ENCODE results near the gene TRPV3.

TRPV3 gene

DNA sequence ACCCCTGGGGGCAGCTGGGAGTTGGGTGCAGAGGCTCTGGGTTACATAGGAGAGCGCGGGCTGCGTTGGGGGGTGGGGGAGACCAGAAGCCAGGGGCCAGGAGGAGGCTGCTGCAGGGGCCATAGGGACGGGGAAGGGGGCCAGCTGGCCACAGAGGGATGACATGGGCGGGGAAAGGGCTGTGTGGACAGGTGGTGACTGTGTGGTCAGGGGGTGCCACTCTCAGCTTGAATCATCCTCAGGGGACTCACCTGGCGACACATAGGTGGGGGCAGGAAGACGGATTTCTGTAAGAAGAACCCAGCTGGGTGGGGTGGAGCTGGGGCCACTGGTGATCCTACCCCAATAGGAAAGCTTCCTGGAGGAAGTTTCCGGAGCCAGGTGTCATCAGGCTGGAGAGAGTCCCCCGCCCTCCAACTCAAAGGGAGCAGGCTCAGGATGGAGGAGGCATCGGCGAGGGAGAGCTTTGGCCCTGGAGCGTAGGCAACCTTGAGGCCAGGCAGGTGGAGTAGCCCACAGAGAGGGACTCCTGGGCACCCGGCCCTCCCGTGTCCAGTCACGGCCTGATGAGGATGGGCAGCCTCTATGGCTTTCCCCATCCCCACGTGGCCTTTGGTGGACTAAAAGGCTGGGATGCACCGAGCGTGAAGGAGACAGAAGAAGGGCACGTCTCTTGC is 1.2 kb downstream of the TRPV3 start:
- Histone ChIP-seq H3K27ac (no peak overlapping the region), H3K4me3 (no peak overlapping the region), H3K9ac (ENCODE audit: insufficient read length) (no peak overlapping the region), H3K36me3 (ENCODE audit: insufficient read depth, low read length) (no peaks in the 10 kb centered on the region), H3K9me3 (ENCODE audit: low read depth, low read length) (no peaks in the 10 kb centered on the region)
- TF ChIP-seq EZH2 (IDR thresholded peaks at IDR 0.05) (no peak), POLR2AphosphoS5 (IDR thresholded peaks at IDR 0.05; ENCODE audit: borderline replicate concordance, low read depth, low read length) (no peak), FOXP2 (optimal IDR thresholded peaks at IDR 0.05; ENCODE audit: control extremely low read depth, extremely low read length, insufficient read depth) (no peak)
- DNase-seq (ENCODE audit: low read depth, low spot score): no peak

DNA sequence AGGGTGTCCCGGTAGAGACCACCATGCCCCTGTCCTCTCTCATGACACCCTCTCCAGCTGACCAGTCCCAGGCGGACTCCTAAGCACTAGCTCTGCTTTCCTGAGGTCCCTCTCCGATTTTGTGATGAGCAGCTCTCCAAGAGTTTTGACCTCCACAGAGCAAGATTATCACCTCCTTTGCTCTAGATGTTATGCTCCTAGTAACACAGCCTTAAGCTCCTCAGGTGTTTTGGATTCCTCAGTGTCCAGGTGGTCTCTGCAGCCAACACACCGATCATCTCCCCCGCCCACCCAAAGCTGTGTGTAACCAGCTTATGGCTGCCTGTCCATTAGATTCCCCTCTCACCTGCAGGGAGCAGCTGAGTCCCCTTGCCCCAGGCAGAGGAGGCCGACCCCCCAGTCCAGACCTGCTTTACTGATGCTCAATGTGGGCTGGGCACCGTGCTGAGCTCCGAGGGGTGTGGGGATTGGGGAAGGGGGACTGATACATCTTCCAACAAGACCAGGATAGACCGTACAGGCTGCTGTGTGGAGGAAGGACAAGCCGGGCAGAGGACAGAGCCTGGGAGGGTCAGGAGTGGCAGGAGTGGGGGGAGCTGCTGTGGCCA is 2.3 kb downstream of the TRPV3 start:
- Histone ChIP-seq H3K9ac (ENCODE audit: insufficient read length) (no peak overlapping the region), H3K27ac (no peak overlapping the region), H3K4me3 (no peak overlapping the region), H3K9me3 (ENCODE audit: low read depth, low read length) (no peaks in the 10 kb centered on the region), H3K36me3 (ENCODE audit: insufficient read depth, low read length) (no peaks in the 10 kb centered on the region)
- DNase-seq (ENCODE audit: low read depth, low spot score): no peak
- TF ChIP-seq FOXP2 (optimal IDR thresholded peaks at IDR 0.05; ENCODE audit: control extremely low read depth, extremely low read length, insufficient read depth) (no peak), EZH2 (IDR thresholded peaks at IDR 0.05) (no peak), POLR2AphosphoS5 (IDR thresholded peaks at IDR 0.05; ENCODE audit: borderline replicate concordance, low read depth, low read length) (no peak)

DNA sequence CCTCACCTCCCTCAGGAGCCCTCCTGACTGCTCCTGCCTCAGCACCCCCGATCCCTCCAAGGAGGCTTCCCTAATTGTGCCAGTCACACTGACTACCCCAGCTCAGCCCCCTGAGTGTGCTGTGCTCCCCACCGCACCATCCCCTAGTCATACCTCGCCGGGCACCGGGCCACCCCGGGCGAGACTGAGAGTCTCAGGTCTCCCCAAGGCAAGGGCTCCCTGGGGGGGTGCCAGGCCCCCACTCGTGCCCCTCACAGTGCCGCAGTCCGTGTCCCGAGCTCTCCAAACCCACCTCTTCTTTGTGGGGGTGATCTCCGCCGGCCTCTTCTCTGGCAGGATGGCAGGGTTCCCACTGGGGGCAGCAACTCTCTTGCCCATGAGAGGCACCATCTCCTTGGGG is 3.2 kb downstream of the TRPV3 start:
- Histone ChIP-seq H3K4me3 (no peak overlapping the region), H3K27ac (no peak overlapping the region), H3K9me3 (ENCODE audit: low read depth, low read length) (no peaks in the 10 kb centered on the region), H3K9ac (ENCODE audit: insufficient read length) (no peak overlapping the region), H3K36me3 (ENCODE audit: insufficient read depth, low read length) (no peaks in the 10 kb centered on the region)
- DNase-seq (ENCODE audit: low read depth, low spot score): no peak
- no peak for TF ChIP-seq POLR2AphosphoS5 (IDR thresholded peaks at IDR 0.05; ENCODE audit: borderline replicate concordance, low read depth, low read length)
- no peak for TF ChIP-seq FOXP2 (optimal IDR thresholded peaks at IDR 0.05; ENCODE audit: control extremely low read depth, extremely low read length, insufficient read depth)
- no peak for TF ChIP-seq EZH2 (IDR thresholded peaks at IDR 0.05)

DNA sequence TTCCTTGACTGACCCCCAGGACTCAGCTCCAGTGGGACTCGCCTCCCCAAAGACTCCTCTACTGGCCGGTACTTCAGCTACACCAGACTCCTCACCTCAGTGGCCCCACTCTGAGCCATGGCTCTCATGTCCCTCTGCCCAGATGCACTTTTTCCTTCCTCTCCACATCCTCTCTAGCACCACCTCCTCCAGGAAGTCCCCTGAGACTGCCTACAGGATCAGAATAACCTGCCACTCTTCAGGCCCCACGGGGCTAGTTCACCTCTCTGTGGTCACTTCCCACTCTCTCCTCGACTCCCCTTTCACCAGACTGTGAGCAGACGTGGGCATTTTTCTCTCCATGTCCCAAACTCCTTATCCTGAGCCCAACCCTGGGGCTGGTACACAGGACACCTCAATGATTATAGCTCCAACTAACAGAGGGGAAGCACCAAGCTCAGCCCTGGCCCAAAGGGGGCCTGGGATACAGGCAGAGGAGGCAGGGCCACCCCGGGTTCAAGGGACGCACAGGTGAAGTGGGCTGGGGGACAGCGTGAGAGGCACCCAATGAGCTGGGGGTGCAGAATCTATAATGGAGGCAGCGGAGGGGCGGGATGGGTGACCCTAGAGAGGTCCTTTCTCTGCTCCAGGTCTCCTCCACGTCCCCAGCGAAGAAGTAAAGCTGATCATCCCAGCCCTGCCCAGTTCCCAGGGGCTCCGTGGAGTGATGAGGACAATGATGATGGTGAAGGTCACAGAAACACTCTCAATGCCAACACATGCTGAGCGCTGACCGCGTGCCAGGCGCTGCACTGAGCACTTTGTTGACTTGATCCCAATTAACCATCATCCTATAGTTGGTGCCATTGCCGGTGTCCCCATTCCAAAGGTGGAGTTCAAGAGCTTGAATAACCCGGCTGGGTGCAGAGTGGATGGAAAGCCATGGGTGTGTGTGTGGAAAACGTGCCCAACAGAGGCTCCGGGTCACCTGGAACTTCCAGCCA is 3.9 kb downstream of the TRPV3 start:
- H3K9ac ChIP-seq (ENCODE audit: insufficient read length): no peak overlapping the region
- no peak overlapping the region for H3K4me3 ChIP-seq

DNA sequence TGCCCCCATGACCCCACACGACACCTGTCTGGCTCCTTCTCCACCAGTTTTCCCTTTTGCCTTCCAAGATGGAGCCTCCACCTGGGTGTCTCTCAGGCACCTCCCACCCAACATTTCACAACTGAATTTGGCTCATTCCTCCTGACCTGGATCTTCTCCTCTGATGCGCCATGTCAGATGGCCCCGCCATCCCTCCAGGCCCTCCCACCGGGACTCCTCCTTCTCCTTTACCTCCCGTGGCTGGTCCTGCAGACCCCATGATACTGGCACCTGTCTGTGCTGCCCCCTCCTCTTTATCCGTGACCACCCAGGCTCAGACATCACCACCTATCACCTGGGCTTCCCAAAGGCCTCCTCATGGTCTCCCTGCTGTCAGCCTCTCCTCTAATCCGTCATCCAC is 4.7 kb downstream of the TRPV3 start:
- no peak overlapping the region for H3K27ac ChIP-seq
- H3K36me3 ChIP-seq (ENCODE audit: insufficient read depth, low read length): no peaks in the 10 kb centered on the region
- no peak for DNase-seq (ENCODE audit: low read depth, low spot score)
- TF ChIP-seq FOXP2 (optimal IDR thresholded peaks at IDR 0.05; ENCODE audit: control extremely low read depth, extremely low read length, insufficient read depth) (no peak), EZH2 (IDR thresholded peaks at IDR 0.05) (no peak), POLR2AphosphoS5 (IDR thresholded peaks at IDR 0.05; ENCODE audit: borderline replicate concordance, low read depth, low read length) (no peak)
- H3K9ac ChIP-seq (ENCODE audit: insufficient read length): no peak overlapping the region
- H3K9me3 ChIP-seq (ENCODE audit: low read depth, low read length): no peaks in the 10 kb centered on the region
- H3K4me3 ChIP-seq: no peak overlapping the region

More for the DNA sequence above, 3.9 kb downstream of the TRPV3 start:
- TF ChIP-seq EZH2 (IDR thresholded peaks at IDR 0.05): no peak
- no peak for TF ChIP-seq POLR2AphosphoS5 (IDR thresholded peaks at IDR 0.05; ENCODE audit: borderline replicate concordance, low read depth, low read length)
- DNase-seq (ENCODE audit: low read depth, low spot score): no peak
- H3K27ac ChIP-seq: no peak overlapping the region
- H3K36me3 ChIP-seq (ENCODE audit: insufficient read depth, low read length): no peaks in the 10 kb centered on the region
- no peaks in the 10 kb centered on the region for H3K9me3 ChIP-seq (ENCODE audit: low read depth, low read length)

DNA sequence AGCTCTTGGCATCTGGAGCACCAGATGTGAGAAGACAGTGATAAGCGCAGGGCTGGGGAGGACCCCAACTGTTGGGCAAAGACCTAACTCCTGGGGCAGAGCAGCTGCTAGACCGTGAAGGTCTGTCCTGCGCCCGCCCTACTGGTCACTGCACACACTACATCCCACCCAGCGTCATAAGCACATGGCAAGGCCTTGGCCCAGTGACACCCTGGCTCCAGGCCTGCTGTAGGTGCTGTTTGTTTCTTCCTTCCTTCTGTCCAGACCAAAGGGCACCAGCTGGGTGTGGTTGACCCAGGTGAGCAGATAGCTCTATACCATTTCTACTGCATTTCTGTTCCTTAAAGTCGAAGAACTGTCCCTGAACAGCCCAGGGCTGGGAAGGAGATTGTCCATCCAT is 6.4 kb downstream of the TRPV3 start:
- H3K9me3 ChIP-seq (ENCODE audit: low read depth, low read length): no peaks in the 10 kb centered on the region
- no peaks in the 10 kb centered on the region for H3K36me3 ChIP-seq (ENCODE audit: insufficient read depth, low read length)
- H3K9ac ChIP-seq (ENCODE audit: insufficient read length): no peak overlapping the region
- H3K27ac ChIP-seq: no peak overlapping the region
- no peak overlapping the region for H3K4me3 ChIP-seq
- DNase-seq (ENCODE audit: low read depth, low spot score): no peak
- TF ChIP-seq POLR2AphosphoS5 (IDR thresholded peaks at IDR 0.05; ENCODE audit: borderline replicate concordance, low read depth, low read length): no peak

DNA sequence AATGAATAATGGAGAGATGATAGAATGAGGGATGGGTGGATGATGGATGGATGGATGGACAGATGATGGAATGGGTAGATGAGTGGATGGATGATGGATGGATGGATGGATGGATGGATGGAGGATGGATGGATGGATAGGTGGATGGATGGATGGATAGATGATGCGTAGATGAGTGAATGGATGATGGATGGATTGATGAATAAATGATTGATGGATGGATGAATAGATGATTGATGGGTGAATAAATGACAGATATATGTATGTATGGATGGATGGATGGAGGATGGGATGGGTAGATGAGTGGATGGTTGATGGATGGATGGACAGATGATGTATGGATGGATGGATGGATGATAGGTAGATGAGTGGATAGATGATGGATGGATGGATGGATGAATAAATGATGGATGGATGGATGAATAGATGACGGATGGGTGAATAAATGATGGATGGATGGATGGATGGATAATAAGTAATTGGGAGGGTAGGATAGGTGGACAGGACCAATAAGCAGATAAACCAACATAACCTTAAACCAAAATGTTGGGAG is 7.9 kb downstream of the TRPV3 start:
- H3K4me3 ChIP-seq: no peak overlapping the region
- DNase-seq (ENCODE audit: low read depth, low spot score): no peak
- no peak overlapping the region for H3K9ac ChIP-seq (ENCODE audit: insufficient read length)
- H3K36me3 ChIP-seq (ENCODE audit: insufficient read depth, low read length): no peaks in the 10 kb centered on the region
- no peaks in the 10 kb centered on the region for H3K9me3 ChIP-seq (ENCODE audit: low read depth, low read length)
- no peak overlapping the region for H3K27ac ChIP-seq
- TF ChIP-seq FOXP2 (optimal IDR thresholded peaks at IDR 0.05; ENCODE audit: control extremely low read depth, extremely low read length, insufficient read depth): no peak
- no peak for TF ChIP-seq EZH2 (IDR thresholded peaks at IDR 0.05)
- TF ChIP-seq POLR2AphosphoS5 (IDR thresholded peaks at IDR 0.05; ENCODE audit: borderline replicate concordance, low read depth, low read length): no peak

DNA sequence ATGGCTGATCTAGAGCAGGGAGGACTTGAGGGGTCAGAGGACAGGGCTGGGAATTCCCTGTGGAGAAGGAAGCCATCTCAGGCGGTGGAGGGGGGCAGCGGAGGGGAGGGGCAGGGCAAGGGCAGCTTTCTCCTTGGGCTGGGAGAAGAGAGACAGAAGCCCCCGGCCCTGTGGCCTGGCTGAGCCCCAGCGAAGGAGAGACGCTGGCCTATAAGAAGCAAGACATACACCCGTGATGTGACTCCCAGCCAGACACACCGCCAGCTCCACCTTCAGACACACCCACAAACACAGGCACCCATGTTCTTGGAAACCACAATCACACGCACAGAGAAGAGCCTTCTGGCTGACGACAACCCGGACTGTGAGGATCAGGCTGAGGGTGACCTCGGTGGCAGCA is 10.0 kb downstream of the TRPV3 start:
- Histone ChIP-seq H3K4me3 (no peak overlapping the region), H3K9ac (ENCODE audit: insufficient read length) (no peak overlapping the region), H3K27ac (no peak overlapping the region), H3K36me3 (ENCODE audit: insufficient read depth, low read length) (no peaks in the 10 kb centered on the region), H3K9me3 (ENCODE audit: low read depth, low read length) (no peaks in the 10 kb centered on the region)
- no peak for DNase-seq (ENCODE audit: low read depth, low spot score)
- no peak for TF ChIP-seq POLR2AphosphoS5 (IDR thresholded peaks at IDR 0.05; ENCODE audit: borderline replicate concordance, low read depth, low read length)
- TF ChIP-seq FOXP2 (optimal IDR thresholded peaks at IDR 0.05; ENCODE audit: control extremely low read depth, extremely low read length, insufficient read depth): no peak
- no peak for TF ChIP-seq EZH2 (IDR thresholded peaks at IDR 0.05)

All from SK-N-MC (cell line).